Measurements from ENCODE around the gene PRAMEF1.

GRCh38 chr1:12778061-12778460 is 13.1 kb upstream of the PRAMEF1 start:
- no peak for TF ChIP-seq CTCF (IDR thresholded peaks at IDR 0.05; ENCODE audit: low read depth, low read length)
- TF ChIP-seq EZH2phosphoT487 (IDR thresholded peaks at IDR 0.05; ENCODE audit: low read depth) = no peak

All from OCI-LY3 (cell line).